Ishikawa (cell line): ENCODE data around the gene SPTAN1.

ENCODE experiments used
- EGR1 ChIP-seq: IDR thresholded peaks from 2 replicates; pipeline ENCODE4 v1.6.1; 2012
- EP300 ChIP-seq: IDR thresholded peaks from 2 replicates; pipeline ENCODE4 v1.6.1; 2012; ENCODE audit warnings: borderline replicate concordance
- FOXM1 ChIP-seq: IDR thresholded peaks from 2 replicates; pipeline ENCODE4 v1.6.1; 2012; ENCODE audit warnings: low read depth, borderline replicate concordance
- NFIC ChIP-seq: IDR thresholded peaks from 2 replicates; pipeline ENCODE4 v1.6.1; 2012
- TAF1 ChIP-seq: IDR thresholded peaks from 2 replicates; pipeline ENCODE4 v1.6.1; 2012; ENCODE audit warnings: low read depth, mild to moderate bottlenecking
- TEAD4 ChIP-seq: IDR thresholded peaks from 2 replicates; pipeline ENCODE4 v1.6.1; 2012
- TF ChIP-seq, protein P1 (sequence below): IDR thresholded peaks from 2 replicates; pipeline ENCODE4 v1.6.1; 2012
- TF ChIP-seq, protein P2 (sequence below): IDR thresholded peaks from 2 replicates; pipeline ENCODE4 v1.6.1; 2012
- TF ChIP-seq, protein P3 (sequence below): IDR thresholded peaks from 2 replicates; pipeline ENCODE4 v1.6.1; 2012; ENCODE audit warnings: low read depth, mild to moderate bottlenecking

DNA sequence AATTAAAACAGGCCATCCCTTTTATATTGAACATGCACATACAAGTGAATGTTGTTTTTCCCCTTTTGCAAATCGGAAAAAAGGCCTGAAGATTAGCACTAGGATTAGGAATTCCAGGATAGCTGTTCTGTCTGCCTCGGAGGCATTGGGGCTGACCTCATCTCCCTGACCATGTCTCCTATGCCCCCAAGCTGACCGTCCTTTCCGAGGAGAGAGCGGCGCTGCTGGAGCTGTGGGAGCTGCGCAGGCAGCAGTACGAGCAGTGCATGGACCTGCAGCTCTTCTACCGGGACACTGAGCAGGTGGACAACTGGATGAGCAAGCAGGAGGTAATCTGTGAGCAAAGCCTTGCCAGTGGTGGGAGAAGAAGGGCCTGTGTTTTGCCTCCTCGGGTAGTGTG lies 28.3 kb downstream of the SPTAN1 start:
- no peak for TF ChIP-seq TEAD4
- TF ChIP-seq TAF1, result no peak
- TF ChIP-seq, protein P1, sequence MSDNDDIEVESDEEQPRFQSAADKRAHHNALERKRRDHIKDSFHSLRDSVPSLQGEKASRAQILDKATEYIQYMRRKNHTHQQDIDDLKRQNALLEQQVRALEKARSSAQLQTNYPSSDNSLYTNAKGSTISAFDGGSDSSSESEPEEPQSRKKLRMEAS, result no peak
- no peak for TF ChIP-seq FOXM1
- TF ChIP-seq, protein P2, sequence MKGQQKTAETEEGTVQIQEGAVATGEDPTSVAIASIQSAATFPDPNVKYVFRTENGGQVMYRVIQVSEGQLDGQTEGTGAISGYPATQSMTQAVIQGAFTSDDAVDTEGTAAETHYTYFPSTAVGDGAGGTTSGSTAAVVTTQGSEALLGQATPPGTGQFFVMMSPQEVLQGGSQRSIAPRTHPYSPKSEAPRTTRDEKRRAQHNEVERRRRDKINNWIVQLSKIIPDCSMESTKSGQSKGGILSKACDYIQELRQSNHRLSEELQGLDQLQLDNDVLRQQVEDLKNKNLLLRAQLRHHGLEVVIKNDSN, result no peak
- TF ChIP-seq EGR1, result no peak
- TF ChIP-seq EP300, result no peak
- TF ChIP-seq NFIC, result no peak
- TF ChIP-seq, protein P3, sequence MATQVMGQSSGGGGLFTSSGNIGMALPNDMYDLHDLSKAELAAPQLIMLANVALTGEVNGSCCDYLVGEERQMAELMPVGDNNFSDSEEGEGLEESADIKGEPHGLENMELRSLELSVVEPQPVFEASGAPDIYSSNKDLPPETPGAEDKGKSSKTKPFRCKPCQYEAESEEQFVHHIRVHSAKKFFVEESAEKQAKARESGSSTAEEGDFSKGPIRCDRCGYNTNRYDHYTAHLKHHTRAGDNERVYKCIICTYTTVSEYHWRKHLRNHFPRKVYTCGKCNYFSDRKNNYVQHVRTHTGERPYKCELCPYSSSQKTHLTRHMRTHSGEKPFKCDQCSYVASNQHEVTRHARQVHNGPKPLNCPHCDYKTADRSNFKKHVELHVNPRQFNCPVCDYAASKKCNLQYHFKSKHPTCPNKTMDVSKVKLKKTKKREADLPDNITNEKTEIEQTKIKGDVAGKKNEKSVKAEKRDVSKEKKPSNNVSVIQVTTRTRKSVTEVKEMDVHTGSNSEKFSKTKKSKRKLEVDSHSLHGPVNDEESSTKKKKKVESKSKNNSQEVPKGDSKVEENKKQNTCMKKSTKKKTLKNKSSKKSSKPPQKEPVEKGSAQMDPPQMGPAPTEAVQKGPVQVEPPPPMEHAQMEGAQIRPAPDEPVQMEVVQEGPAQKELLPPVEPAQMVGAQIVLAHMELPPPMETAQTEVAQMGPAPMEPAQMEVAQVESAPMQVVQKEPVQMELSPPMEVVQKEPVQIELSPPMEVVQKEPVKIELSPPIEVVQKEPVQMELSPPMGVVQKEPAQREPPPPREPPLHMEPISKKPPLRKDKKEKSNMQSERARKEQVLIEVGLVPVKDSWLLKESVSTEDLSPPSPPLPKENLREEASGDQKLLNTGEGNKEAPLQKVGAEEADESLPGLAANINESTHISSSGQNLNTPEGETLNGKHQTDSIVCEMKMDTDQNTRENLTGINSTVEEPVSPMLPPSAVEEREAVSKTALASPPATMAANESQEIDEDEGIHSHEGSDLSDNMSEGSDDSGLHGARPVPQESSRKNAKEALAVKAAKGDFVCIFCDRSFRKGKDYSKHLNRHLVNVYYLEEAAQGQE, result no peak
